BJ (cell line): ENCODE data around the gene FRA10AC1. TPM values are rescaled to one million over a fixed set of nuclear protein-coding genes. Genes with fewer than 3 reads are reported as not detected.

ENCODE experiments used
- CTCF ChIA-PET: fragments of 350-600 bp; formaldehyde crosslinking; extraction: SDS; loops from one replicate; lab custom pipeline; 2021; ENCODE audit warnings: antibody characterized with exemption, inconsistent platforms; lab: Yijun Ruan, JAX
- POLR2A ChIA-PET: fragments of 300-600 bp; sonication (Branson Sonifier 250); formaldehyde crosslinking; extraction: SDS; loops from one replicate; lab custom pipeline; 2021; ENCODE audit warnings: antibody characterized with exemption; lab: Charles Lee
- DNase-seq: peaks from one replicate; pipeline ENCODE4 v3.0.0-alpha.2; 2011; ENCODE audit warnings: low read depth
- H3K27me3 ChIP-seq: 2 replicates; pipeline ENCODE4 v1.6.0; 2011; ENCODE audit warnings: low read length; ENCODE audit not compliant: control insufficient read depth, insufficient read depth
- H3K36me3 ChIP-seq: 2 replicates; pipeline ENCODE4 v1.5.1; 2011; ENCODE audit warnings: low read length; ENCODE audit not compliant: control insufficient read depth, insufficient read depth
- H3K4me3 ChIP-seq: 2 replicates; pipeline ENCODE4 v1.5.1; 2011; ENCODE audit warnings: low read depth, mild to moderate bottlenecking, control low read depth, low read length
- CTCF ChIP-seq: IDR thresholded peaks from 2 replicates; pipeline ENCODE4 v1.5.1; 2011; ENCODE audit warnings: low read depth, mild to moderate bottlenecking, control low read depth, inconsistent platforms, low read length, moderate library complexity; ENCODE audit not compliant: insufficient read depth
- polyA minus RNA-seq: library from RNA; depleted of rRNA, polyadenylated mRNA; stranded (reverse); fragments of >200 nt; gene quantifications from 2 replicates; pipeline ENCODE4 v1.2.3, GENCODE V29; 2011; rRNA and poly(A)+ RNA removed
- polyA plus RNA-seq: library from polyadenylated mRNA; depleted of rRNA; stranded (reverse); fragments of >200 nt; gene quantifications from 2 replicates; pipeline ENCODE4 v1.2.3, GENCODE V29; 2011; rRNA removed

The FRA10AC1 gene, protein sequence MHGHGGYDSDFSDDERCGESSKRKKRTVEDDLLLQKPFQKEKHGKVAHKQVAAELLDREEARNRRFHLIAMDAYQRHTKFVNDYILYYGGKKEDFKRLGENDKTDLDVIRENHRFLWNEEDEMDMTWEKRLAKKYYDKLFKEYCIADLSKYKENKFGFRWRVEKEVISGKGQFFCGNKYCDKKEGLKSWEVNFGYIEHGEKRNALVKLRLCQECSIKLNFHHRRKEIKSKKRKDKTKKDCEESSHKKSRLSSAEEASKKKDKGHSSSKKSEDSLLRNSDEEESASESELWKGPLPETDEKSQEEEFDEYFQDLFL
- polyA plus RNA-seq (2.1 and 5.1 TPM in 2 replicates), polyA minus RNA-seq (2.6 and 3.1 TPM in 2 replicates)

DNA sequence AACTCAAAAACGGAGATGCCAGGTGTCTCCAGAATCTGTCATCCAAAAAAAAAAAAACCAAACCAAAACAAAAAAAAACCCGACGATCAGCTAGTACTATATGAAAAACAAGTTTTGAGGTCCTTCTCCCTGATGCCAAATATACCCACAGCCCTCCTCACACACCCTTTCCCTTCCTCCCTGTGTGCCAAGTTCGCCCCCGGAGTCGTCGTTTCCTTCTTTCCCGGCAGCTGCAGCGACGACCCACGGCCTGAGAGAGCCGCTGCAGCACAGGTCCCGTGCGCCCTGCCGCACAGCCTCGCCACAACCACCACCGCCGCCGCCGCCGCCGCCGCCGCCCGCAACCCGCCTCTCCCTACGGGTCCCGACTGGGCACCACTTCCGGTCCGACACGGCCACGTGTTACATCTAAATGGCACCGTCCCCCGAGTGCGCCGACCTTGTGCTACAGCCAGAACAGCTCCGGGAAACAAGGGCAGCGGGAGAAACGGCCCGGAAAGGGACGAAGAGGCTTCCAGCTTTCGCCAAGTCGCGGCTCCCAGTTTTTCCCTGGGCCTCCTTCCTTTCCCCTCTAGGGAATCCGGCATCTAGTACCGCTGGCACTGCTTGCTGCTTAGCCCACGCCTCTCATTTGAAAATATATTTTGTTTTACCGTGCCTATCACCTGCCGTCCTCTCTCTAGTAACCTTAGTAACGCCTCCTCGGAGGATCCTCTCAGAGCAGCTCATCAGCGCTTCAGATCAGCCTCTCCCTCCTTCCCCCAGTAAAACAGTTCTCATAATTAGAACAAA lies at the start of gene FRA10AC1:
Gene FRA10AC1, minus strand, starts transcription at position 383 of the 792 bp plus-strand sequence. CDS start 2,486 bp downstream, outside the sequence.
- Histone ChIP-seq H3K27me3 (no peaks in the 10 kb centered on the region; the same call in 1 of the 2 replicates), H3K4me3 (peak within 1 kb of the TSS; percentile 50), H3K36me3 (no peaks in the 10 kb centered on the region)
- ChIA-PET CTCF (interaction anchor here (0.7 to 3.3 kb wide), 13 partner anchors 11 to 151 kb away, joined by 3 to 21 read pairs (median 4); no protein-coding TSS in a partner anchor), POLR2A (interaction anchor here (0.6 to 1.4 kb wide), 2 partner anchors 114 to 666 kb away, joined by 3 to 12 read pairs; no protein-coding TSS in a partner anchor)
- no peak for DNase-seq
- peak; percentile 43 for TF ChIP-seq CTCF

GRCh38 chr10:93751832-93752231 lies 49.4 kb upstream of the FRA10AC1 start:
- DNase-seq: no peak
- peaks cover 1% of the 10 kb centered on the region; the same call in 1 of the 2 replicates for H3K27me3 ChIP-seq
- ChIA-PET POLR2A (no interaction called here), CTCF (interaction anchor here (0.8 to 1.0 kb wide), 3 partner anchors 43 to 165 kb away, joined by 3 read pairs; partner anchors contain the start of gene FRA10AC1)
- no peaks in the 10 kb centered on the region for H3K36me3 ChIP-seq
- H3K4me3 ChIP-seq: no peak overlapping the region
- TF ChIP-seq CTCF: no peak

- no peak for DNase-seq
- Histone ChIP-seq H3K36me3 (no peaks in the 10 kb centered on the region), H3K27me3 (peaks cover 1% of the 10 kb centered on the region; the same call in 1 of the 2 replicates), H3K4me3 (no peak overlapping the region)
- POLR2A ChIA-PET: no interaction called here
- no peak for TF ChIP-seq CTCF
- CTCF ChIA-PET: interaction anchor here (0.8 kb wide), 1 partner anchor 49 kb away, joined by 3 read pairs; the partner anchor contains the start of gene FRA10AC1
Measured at GRCh38 chr10:93751124-93751523, 48.7 kb upstream of the FRA10AC1 start.

DNA sequence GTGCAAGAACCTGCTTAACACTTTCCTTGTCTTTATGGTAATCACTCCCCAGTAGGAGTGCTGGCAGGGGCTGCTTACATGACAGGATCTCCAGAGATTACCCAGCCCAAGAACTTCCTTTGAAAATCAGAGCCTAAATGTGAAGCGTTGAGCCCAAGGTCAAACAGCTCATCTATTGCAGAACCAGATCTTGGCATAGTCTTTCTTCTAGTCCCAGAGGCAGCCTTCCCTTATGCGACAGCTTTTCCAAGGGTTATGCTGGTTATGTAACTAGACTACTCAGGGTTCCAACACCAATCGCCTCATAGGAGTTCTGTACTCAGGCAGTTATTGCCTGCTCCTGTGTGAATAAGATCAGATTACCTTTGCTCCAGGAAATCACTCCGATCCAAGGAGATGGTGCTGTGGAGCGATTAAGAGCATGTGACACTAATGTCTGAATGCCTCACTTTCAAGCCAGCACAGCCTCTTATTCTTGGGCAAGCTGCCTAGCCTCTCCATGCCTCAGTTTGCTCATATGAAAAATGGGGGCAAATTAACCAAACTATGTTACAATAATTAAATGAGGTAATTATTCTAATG lies 46.9 kb upstream of the FRA10AC1 start:
- POLR2A ChIA-PET: no interaction called here
- CTCF ChIA-PET: interaction anchor here (0.9 kb wide), 1 partner anchor 47 kb away, joined by 3 read pairs; the partner anchor contains the start of gene FRA10AC1
- Histone ChIP-seq H3K36me3 (no peaks in the 10 kb centered on the region), H3K27me3 (no peaks in the 10 kb centered on the region), H3K4me3 (no peak overlapping the region)
- no peak for TF ChIP-seq CTCF
- DNase-seq: no peak
